Measurements from ENCODE around the gene ZFR.
"Not testable (repeated sequence)": the region's sequence is repeated elsewhere in the genome, so short reads cannot be mapped to it uniquely, and the experiment has no call there.

The ZFR gene

DNA sequence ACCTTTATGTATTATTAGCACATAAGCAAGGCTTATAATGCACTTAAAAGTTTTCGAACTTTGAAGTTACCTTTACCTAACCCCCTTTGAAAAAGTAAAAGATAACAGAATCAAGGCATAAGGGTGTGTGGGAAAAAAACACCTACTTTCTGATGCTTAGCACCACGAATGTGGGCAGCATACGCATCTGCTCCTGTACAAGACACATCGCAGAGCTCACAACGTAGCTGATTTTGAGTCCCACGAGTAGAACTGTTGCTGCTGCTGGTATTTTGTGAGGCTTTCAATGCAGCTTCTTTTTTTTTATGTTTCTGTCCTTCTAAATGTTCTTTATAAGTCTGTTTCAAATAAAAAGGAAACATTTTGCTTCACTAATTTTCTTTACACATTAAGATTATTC lies 40.8 kb downstream of the ZFR start:
- no peak for DNase-seq

DNA sequence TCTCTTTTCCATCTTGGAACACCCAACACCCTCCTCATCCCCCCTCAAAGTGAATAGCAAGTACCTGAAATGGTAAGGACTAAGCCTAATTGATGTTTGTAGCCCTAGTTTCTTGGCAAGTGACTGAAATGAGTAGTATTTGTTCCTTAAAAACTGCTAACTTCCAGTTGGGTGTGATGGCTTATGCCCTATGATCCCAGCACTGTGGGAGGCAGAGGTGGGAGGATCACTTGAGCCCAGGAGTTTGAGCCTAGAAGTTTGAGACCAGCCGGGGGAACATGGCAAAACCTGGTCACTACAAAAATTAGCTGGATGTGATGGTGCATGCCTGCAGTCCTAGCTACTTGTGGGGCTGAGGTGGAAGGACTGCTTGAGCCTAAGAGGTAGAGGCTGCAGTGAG lies 44.1 kb downstream of the ZFR start:
- DNase-seq, result no peak

DNA sequence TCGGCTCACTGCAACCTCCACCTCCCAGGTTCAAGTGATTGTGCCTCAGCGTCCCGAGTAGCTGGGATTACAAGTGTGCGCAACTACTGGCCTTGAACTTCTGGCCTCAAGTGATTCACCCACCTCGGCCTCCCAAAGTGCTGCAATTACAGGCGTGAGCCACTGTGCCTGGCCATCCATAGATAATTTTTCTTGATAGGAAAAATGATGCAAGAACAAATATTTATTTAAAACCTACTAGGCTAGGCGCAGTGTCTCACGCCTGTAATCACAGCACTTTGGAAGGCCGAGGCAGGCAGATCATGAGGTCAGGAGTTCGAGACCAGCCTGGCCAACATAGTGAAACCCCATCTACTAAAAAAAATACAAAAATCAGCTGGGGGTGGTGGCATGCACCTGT lies 45.8 kb downstream of the ZFR start:
- not testable (repeated sequence) for DNase-seq

DNA sequence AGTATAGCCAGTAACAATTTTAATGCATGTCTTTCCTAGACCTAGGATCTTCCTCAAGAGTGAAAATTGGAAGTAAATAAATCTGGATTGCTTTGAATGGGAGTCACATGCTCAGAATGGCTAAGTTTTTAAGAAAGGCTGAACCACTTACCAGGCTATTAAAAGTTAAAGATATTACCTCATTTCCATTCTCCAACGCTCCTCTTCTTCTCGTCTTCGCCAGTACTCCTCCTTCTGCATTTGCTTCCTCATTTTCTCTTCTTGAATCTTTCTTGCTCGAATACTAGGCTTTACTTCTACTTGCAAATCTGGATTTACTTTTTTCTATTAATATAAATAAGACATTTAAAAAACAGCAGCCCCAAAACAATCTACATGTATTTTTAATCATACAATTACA lies 49.6 kb downstream of the ZFR start:
- no peak for DNase-seq

DNA sequence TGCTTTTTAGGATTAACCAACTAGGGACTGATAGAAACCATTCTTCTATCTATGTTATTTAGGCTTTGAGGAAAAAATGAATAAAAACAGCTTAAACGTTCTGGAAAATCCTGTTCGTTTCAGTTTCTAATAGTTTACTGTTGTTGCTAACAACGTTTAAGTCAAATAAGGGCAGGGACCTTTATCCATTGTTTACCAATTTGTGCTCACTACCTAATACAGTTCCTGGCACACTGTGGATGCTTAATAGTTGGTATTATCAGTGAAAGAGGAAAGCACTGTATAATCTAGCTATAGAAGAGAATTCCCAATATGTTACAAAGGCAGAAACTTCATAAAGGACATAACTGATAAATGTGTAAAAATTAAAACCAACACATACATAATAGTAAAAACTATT lies 52.5 kb downstream of the ZFR start:
- no peak for DNase-seq

DNA sequence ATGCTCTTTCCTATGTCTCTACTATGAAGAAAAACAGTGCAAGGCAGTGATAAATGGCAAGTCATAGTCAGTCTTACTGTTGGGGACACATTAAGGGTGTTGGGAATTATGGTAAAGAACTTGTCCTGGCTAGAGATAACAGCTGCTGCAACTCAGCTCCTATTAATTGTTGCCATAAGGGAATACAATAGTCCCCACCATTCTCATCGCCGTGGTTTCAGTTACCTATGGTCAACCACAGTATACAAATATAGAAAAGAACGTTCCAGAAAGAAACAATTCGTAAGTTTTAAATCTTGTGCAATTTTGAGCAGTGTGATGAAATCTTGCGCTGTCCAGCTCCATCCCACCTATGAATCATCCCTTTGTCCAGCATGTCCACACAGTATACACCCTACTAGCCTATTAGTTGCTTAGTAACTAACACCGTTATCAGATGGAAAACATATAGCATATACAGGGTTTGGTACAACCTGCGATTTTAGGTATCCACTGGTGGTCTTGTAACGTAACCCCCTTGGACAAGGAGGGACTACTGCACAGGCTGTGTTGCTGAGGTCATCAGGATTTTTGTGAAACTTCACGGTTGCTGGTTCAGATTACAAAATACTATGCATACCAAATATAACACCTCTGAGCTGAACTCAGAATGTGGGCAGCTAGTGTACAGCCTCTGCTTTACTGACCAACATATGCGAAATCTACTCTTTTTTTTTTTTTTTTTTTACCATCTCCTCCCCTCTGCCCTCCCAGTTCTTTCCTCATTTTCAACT lies 53.5 kb downstream of the ZFR start:
- DNase-seq, result no peak

DNA sequence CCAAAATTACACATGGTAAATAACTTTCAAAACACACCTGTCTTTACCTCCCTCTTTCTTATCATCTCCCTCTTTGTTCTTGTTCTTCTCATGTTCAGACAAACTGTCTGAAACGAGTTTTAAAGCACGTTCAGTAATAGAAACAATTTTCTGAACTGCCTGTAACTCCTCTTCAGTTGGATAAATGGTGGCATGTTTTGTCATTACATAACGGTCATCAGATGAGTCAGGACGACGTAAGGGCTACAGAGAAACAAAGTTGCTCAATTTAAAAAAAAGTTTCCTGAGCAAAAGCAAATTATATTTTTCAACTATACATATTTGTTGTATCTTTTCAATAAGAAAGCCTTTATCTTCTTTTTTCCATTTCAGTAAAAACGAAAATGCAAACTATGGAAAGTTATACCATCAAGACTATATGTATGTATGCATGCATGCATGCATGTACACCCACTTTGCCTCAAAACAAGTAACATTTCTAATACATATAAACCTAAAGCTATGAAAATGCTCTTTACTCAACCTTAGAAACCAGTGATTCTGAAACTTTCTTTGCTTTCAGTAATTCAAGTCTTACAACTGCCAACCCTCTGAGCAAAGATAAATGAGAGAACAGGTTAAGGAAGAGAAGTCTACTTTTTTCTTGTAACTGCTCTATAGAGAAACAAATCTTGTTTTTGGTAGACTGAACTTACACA lies 56.0 kb downstream of the ZFR start:
- DNase-seq, result no peak

DNA sequence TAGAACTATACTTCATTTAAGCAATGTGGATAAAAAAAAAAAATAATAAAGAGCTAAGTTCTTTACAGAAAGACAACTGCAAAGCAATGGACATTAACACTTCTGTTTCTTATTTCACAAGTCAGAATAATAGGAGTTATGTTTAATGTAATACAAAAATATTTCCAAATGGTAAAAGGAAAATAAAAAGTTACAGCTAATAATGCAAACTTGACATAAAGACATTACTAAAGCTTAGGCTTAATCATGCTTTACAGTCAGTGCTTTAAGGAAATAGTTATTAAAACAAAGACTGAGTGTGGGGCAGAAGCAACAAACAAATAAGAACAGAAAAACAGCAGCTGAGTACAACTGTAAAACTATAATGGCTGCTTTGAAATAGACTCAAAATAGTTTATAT lies 56.7 kb downstream of the ZFR start:
- no peak for DNase-seq

DNA sequence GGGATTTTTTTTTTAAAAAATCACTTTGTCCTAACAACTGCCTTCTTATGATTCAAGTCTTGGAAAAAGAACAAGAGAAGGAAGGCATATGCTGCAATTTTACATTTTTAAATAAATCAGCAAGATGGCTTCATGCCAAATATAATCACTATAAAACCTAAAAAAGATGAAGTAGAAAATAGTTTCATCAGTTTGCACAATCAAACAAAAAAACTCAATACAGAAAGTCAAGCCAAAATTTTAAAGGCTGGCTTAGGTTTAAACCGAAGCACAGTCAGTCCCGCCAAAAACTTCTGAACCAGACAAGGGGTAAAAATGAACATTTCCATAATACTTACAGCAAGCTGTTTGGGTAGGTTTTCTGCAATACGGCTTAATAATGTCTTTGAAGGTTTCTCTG lies 57.3 kb downstream of the ZFR start:
- DNase-seq, result no peak

DNA sequence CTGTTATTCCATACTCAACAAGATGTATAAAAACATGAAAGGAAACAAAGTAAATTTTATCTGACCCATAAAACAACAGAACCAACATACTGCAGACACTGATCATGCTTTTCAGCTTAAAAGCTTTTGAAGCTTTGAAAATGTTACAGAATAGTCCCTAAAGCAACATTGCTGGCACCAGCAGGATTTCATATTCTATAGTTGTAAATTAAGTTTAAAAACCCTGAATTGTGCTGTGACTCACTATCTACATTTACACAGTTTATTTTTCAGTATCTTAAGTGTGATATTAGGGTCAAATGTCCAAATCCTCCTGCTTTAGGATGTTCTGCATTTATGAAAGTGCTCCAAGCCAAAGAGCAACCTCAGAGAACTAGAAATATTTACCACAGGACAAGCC lies 59.9 kb downstream of the ZFR start:
- DNase-seq, result no peak

DNA sequence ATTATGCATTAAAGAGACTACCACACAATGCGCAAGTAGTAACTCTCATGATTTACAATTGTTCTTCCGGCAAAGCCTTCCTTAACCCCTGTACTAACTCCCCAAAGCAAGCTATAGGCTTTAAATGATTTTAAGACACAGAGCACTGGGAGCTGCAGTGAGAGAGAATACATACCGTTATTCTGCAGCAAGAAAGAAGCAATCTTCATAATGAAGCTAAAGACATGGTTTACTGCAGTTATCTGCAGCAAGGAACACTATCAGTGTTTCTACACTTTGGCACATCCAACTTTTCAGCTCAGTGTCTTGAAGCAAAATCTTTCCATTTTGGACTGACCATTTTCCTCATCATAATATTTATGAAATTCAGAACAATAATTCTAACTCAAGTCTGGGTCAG lies 61.0 kb downstream of the ZFR start:
- no peak for DNase-seq

DNA sequence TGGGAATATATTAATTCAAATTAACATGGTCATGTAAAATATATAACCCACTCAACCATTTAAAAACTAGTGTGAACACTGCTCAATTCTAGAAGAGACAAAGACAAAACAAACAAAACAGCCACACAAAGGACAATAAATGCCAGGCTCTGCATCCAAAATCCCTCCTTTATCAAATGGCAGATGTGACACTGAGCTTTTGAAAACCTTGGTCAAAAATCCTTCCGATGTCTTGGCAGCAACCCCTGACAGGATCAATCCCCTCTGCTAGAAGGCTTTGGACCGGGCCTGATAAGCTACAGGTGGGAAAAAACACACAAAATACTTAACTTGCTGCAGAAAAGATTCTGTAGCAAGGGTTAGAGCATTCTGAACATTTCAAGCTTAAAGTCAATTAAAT lies 61.5 kb downstream of the ZFR start:
- no peak for DNase-seq

DNA sequence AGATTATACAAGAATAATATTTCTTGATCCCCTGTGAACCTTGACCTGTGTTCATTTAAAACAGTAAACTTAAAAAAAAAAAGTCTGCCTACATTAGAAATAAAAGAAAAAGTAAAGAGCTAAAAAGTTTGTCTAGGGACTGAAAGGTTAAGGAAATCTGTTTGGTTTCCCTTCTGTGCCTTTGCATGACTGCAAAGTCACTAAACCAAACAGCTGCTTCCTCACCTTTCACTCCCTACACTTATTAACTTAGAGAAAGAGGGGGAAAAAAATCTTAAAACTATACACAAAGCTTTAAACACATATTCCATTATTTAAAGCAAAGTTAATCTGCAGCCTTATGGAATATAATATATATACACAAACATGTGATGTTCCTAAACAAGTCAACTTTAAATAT lies 65.1 kb downstream of the ZFR start:
- DNase-seq, result no peak

DNA sequence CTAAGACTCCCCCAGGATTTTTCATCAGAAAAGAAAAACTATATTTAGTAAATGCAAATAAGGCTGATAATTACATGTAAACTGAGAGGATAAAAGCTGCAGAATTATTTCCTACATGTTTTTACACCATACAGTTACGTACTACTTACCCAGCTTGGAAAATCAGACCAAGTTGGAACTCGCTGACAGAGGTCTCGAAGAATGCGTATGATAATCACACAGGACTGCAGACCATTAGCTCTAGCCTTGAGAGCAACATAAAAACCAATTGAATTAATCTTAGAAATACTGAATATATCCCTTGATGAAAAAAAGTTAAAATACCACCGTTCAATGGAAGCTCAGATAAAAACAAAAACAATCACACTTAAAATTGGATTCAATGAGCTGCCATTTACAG lies 65.6 kb downstream of the ZFR start:
- no peak for DNase-seq

DNA sequence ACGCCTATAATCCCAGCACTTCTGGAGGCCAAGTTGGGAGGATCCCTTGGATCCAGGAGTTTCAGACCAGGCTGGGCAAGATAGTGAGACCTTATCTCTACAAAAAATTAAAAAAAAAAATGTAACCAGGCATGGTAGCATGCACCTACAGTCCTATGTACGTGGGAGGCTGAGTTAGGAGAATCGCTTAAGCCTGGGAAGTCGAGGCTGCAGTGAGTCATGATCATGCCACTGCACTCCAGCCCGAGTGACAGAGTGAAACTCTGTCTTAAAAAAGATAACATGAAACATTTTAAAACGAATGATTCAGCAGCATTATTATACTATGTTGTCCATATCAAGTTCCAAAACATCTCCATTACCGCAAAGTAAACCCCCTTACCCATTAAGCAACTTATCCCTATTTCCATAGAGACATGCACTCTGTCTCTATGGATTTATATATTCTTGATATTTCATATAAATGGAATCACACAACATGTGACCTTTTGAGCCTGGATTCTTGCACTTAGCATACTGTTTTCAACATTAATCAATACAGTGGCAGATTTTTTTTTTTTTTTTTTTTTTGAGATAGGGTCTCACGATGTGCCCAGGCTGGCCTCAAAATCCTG lies 74.9 kb downstream of the ZFR start:
- DNase-seq, result no peak

DNA sequence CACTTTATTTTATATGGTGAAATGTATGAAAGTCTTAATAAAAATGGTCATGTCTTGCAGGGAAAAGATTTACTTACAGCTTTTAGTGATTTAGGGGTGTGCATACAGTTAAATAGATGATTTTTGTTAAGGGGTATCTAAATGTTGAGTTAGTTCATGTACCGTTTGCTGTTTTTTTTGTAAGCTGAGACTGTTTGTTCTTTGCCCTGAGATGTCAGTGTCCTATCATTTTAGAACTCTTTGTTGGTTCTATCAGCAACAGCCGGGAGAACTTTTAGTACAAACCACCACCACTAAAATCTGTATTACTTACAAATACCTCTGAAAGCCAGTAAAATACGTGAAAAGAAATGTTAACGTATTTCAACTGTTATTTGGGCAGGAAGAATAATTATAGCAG lies 75.5 kb downstream of the ZFR start:
- DNase-seq, result no peak

DNA sequence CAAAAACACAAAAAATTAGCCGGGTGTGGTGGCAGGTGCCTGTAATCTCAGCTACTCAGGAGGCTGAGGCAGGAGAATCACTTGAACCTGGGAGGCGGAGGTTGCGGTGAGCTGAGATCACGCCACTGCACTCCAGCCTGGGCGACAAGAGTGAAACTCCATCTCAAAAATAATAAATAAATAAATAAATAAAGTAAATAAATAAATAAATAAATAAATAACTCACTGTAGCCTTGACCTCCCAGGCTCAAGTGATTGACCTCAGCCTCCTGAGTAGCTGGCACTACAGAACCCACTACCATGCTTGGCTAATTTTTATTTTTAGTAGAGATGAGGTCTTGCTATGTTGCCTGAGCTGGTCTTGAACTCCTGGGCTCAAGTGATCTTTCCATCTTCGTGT lies 77.3 kb downstream of the ZFR start:
- DNase-seq, result not testable (repeated sequence)

DNA sequence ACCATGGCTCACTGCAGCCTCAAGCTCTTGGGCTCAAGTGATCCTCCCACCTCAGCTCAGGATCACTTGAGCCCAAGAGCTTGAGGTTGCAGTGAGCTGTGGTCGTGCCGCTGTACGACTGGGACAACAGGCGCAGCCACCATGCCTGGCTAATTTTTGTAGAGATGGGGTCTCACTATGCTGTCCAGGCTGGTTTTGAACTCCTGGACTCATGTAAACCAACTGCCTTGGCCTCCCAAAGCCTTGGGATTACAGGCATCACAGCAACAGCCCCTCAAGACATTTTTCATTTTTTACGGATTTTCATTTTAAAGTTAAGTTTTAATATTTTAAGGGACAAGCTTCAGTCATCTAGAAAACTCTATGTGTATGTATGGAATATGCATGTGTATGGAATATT lies 78.9 kb downstream of the ZFR start:
- no peak for DNase-seq

DNA sequence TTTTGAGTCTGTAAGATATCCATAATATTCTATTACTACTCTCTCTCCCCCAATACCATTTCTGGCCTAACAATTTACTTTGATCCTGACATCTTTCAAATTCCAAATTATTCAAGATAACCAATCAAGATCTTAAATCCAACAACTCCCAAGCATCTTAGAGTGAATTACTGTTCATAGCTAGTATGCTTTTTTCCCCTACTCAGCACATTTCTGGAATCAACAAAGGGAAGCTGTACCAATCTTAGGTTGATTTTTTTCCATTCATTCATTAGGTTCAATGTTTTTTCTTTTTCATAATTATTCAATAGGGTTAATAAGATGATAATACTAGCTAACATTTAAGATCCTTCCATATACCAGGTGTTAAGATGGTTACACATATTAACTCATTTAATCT lies 81.5 kb downstream of the ZFR start:
- DNase-seq, result no peak

DNA sequence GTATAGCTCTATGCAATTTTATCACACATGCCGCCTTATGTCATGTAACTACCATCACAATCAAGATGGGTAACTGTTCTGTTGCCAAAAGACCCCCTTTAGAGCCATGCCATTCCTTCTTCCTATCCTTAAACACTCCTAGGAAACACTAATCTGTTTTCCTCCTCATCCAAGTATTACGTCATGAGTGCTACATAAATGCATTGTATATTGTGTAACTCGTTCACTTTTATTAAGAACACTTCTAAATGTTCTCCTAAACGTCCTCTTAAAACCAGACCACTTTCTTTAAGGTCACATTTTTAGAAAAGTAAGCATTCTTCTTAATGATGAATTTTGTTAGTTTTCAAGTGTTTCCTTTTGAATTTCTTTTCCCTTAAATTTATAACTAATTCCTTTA lies 82.0 kb downstream of the ZFR start:
- no peak for DNase-seq

DNA sequence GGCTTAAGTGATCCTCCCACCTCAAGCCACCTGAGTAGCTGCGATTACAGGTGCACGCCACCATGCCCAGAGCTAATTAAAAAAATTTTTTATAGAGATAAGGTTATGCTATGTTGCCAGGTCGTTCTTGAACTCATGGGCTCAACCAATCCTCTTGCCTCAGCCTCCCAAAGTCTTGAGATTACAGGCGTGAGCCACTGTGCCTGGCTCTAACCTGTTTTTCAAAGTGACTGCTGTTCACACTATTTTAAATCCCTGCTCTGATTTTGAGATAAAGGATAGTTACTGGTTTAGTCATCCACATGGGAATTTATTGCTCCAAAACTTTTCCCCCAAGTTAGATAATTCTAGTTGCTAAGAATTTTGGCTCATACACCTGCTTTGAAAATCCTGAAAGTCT lies 83.6 kb downstream of the ZFR start:
- no peak for DNase-seq

DNA sequence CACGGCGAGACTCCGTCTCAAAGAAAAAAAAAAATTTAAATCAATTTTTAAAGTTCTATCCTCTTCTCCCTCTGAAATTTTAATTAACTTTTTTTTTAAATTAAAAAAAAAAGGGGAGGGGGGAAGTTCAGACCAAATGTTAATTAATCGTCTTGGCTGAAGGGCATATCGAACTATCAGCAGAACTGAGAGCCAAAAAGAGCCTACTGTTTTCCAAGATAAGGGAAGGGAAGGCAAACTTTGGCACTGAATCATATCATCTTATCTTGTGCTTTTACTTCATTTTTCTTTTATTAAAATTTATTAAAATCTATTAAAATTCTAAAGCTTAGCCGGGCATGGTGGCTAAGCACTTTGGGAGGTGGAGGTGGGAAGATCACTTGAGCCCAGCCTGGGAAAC lies 85.9 kb downstream of the ZFR start:
- no peak for DNase-seq

DNA sequence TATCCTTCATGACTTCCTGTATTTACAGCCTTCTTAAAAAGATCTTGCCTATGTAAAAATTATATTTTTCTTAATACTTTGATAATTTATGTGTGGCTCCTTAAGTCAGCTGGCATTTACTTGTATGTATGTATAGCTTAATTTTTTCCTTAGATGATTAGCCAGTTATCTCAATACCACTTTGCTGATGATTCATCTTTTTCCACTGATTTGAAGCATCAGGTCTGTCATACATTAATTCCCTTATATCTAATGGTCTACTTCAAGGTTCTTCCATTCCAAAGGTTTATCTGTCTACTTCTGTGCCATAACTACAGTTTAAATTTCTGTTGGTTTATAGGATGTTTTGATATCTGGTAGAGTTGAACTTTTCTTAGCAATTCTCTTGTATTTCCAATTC lies 86.9 kb downstream of the ZFR start:
- DNase-seq, result no peak

DNA sequence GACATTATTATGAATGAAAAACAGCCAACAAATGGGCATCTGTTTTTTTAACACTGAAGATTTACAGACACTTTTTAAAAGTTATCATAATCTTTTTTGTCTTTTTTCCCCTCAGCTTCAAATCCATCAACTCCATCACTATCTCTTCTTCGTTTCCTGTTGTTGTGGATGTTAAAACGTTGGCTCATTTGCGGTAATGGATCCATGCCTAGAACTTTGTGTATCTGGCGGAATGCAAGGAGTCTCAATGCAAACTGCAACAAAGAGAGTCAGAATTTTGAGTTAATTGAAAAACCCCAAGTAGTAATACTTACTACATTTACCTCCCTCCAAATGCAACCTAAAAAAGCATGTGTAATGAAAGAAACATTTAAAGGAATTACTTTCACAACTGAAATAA lies 88.9 kb downstream of the ZFR start:
- no peak for DNase-seq

DNA sequence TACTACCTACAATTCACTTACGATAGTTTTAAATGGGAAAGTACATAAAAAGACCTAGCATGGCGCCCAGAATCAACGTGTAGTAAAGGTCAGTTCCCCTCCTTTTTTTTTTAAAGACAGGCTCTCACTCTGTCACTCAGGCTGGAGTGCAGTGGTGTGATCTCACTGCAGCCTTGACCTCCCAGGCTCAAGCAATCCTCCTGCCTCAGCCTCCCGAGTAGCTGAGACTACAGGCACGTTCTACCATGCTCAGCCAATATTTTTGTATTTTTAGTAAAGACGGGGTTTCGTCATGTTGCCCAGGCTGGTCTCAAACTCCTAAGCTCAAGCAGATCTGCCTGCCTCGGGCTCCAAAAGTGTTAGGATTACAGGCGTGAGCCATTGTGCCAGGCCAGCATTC lies 91.1 kb downstream of the ZFR start:
- DNase-seq, result no peak

All from cortex of kidney (tissue), 1 donor.